Activated CD8-positive, alpha-beta memory T cell treated with anti-CD3 and anti-CD28 coated beads, Interleukin-2, amount 50 U/mL, for 48 hours (primary cell): ENCODE results near the gene RNF175.
"Not testable (repeated sequence)": the region's sequence is repeated elsewhere in the genome, so short reads cannot be mapped to it uniquely, and the experiment has no call there.

Experiments used
- DNase-seq: peaks from one replicate; pipeline ENCODE4 v3.0.0-alpha.2; 2020

The RNF175 gene

GRCh38 chr4:153669838-153670237 is 90.0 kb downstream of the RNF175 start:
- no peak for DNase-seq

- DNase-seq: no peak
These were observed 91.2 kb downstream of the RNF175 start for GRCh38 chr4:153668647-153669046.

GRCh38 chr4:153666505-153666904 is 93.3 kb downstream of the RNF175 start:
- DNase-seq: not testable (repeated sequence)

- no peak for DNase-seq
These were observed 96.2 kb downstream of the RNF175 start for GRCh38 chr4:153663667-153664066.

- DNase-seq: no peak
These were observed 97.9 kb downstream of the RNF175 start for GRCh38 chr4:153661908-153662307.

GRCh38 chr4:153661215-153661822 is 98.5 kb downstream of the RNF175 start:
- no peak for DNase-seq
